ENCODE results near the gene CEMIP2.

- TF ChIP-seq, protein P1, sequence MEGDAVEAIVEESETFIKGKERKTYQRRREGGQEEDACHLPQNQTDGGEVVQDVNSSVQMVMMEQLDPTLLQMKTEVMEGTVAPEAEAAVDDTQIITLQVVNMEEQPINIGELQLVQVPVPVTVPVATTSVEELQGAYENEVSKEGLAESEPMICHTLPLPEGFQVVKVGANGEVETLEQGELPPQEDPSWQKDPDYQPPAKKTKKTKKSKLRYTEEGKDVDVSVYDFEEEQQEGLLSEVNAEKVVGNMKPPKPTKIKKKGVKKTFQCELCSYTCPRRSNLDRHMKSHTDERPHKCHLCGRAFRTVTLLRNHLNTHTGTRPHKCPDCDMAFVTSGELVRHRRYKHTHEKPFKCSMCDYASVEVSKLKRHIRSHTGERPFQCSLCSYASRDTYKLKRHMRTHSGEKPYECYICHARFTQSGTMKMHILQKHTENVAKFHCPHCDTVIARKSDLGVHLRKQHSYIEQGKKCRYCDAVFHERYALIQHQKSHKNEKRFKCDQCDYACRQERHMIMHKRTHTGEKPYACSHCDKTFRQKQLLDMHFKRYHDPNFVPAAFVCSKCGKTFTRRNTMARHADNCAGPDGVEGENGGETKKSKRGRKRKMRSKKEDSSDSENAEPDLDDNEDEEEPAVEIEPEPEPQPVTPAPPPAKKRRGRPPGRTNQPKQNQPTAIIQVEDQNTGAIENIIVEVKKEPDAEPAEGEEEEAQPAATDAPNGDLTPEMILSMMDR (IDR thresholded peaks at IDR 0.05) = no peak
- no peak for TF ChIP-seq ZFX (IDR thresholded peaks at IDR 0.05; ENCODE audit: borderline replicate concordance)
These were observed 23.6 kb upstream of the CEMIP2 start for GRCh38 chr9:71791875-71792274.

All from 22Rv1 (cell line).